Measurements from ENCODE around the gene EVPLL. TPM values are rescaled to one million over a fixed set of nuclear protein-coding genes. Genes with fewer than 3 reads are reported as not detected.
"Not testable (repeated sequence)": the region's sequence is repeated elsewhere in the genome, so short reads cannot be mapped to it uniquely, and the experiment has no call there.

Gene EVPLL
- total RNA-seq, 1 donor from 2014 or later = 5.3 TPM

GRCh38 chr17:18379246-18380146, 1.9 kb downstream of the EVPLL start:
- ATAC-seq = peak; percentile 67

GRCh38 chr17:18380471-18381157, 3.0 kb downstream of the EVPLL start:
- no peak for ATAC-seq

- ATAC-seq = no peak
These were observed 3.8 kb downstream of the EVPLL start for GRCh38 chr17:18381158-18381952.

GRCh38 chr17:18381953-18382245, 4.3 kb downstream of the EVPLL start:
- no peak for ATAC-seq

GRCh38 chr17:18382441-18383078, 5.0 kb downstream of the EVPLL start:
- no peak for ATAC-seq

GRCh38 chr17:18383079-18383481, 5.5 kb downstream of the EVPLL start:
- ATAC-seq = not testable (repeated sequence)

GRCh38 chr17:18384271-18384670, 6.7 kb downstream of the EVPLL start:
- ATAC-seq = not testable (repeated sequence)

- ATAC-seq = not testable (repeated sequence)
These were observed 10.0 kb downstream of the EVPLL start for GRCh38 chr17:18387583-18387982.

GRCh38 chr17:18388266-18388665, 10.7 kb downstream of the EVPLL start:
- ATAC-seq = not testable (repeated sequence)

GRCh38 chr17:18388728-18389127, 11.2 kb downstream of the EVPLL start:
- ATAC-seq = peak; percentile 27

GRCh38 chr17:18401872-18402590, 24.5 kb downstream of the EVPLL start:
- not testable (repeated sequence) for ATAC-seq

- peak; percentile 43 for ATAC-seq
These were observed 25.6 kb downstream of the EVPLL start for GRCh38 chr17:18403166-18403565.

- peak; percentile 8 for ATAC-seq
These were observed 26.0 kb downstream of the EVPLL start for GRCh38 chr17:18403604-18404003.

GRCh38 chr17:18408906-18409305, 31.3 kb downstream of the EVPLL start:
- ATAC-seq = not testable (repeated sequence)

GRCh38 chr17:18409321-18409720, 31.7 kb downstream of the EVPLL start:
- peak; percentile 61 for ATAC-seq

GRCh38 chr17:18410736-18411135, 33.2 kb downstream of the EVPLL start:
- not testable (repeated sequence) for ATAC-seq

GRCh38 chr17:18411377-18411864, 33.8 kb downstream of the EVPLL start:
- ATAC-seq = peak; percentile 71

GRCh38 chr17:18412001-18412538, 34.5 kb downstream of the EVPLL start:
- ATAC-seq = peak; percentile 82

GRCh38 chr17:18421521-18421920, 43.9 kb downstream of the EVPLL start:
- ATAC-seq = not testable (repeated sequence)

- not testable (repeated sequence) for ATAC-seq
These were observed 44.9 kb downstream of the EVPLL start for GRCh38 chr17:18422464-18422863.

GRCh38 chr17:18423015-18423414, 45.4 kb downstream of the EVPLL start:
- ATAC-seq = peak; percentile 45

Measured in esophagus mucosa (tissue), 1 donor.